ENCODE results near the gene COBLL1. TPM values are rescaled to one million over a fixed set of nuclear protein-coding genes. Genes with fewer than 3 reads are reported as not detected.

COBLL1 gene
- total RNA-seq, 1 donor from 2014 or later: 13.3 TPM

GRCh38 chr2:164773091-164773490 lies 68.5 kb downstream of the COBLL1 start:
- intact Hi-C loops (cut with DNase I): no loop called here
- Histone ChIP-seq H3K4me3 (no peak overlapping the region), H3K36me3 (no peaks in the 10 kb centered on the region), H3K9me3 (no peaks in the 10 kb centered on the region), H3K4me1 (peaks cover 0 to 4% of the 10 kb centered on the region in 2 donors), H3K27me3 (no peaks in the 10 kb centered on the region), H3K27ac (no peak overlapping the region)
- no peak for TF ChIP-seq CTCF (IDR thresholded peaks at IDR 0.05)
- no peak for DNase-seq (ENCODE audit: low spot score in 2 of 2)

GRCh38 chr2:164771897-164772296 lies 69.7 kb downstream of the COBLL1 start:
- Histone ChIP-seq H3K36me3 (no peaks in the 10 kb centered on the region), H3K27ac (no peak overlapping the region), H3K9me3 (no peaks in the 10 kb centered on the region), H3K4me3 (no peak overlapping the region), H3K27me3 (no peaks in the 10 kb centered on the region), H3K4me1 (no peaks in the 10 kb centered on the region)
- intact Hi-C loops (cut with DNase I): no loop called here
- TF ChIP-seq CTCF (IDR thresholded peaks at IDR 0.05): no peak
- no peak for DNase-seq (ENCODE audit: low spot score in 2 of 2)

- Histone ChIP-seq H3K9me3 (no peaks in the 10 kb centered on the region), H3K4me3 (no peak overlapping the region), H3K36me3 (no peaks in the 10 kb centered on the region), H3K27me3 (no peaks in the 10 kb centered on the region), H3K4me1 (no peaks in the 10 kb centered on the region), H3K27ac (no peak overlapping the region)
- intact Hi-C loops (cut with DNase I): no loop called here
- no peak for DNase-seq (ENCODE audit: low spot score in 2 of 2)
- no peak for TF ChIP-seq CTCF (IDR thresholded peaks at IDR 0.05)
Observed at GRCh38 chr2:164770421-164770916, 71.2 kb downstream of the COBLL1 start.

GRCh38 chr2:164766954-164767320 lies 74.7 kb downstream of the COBLL1 start:
- Histone ChIP-seq H3K9me3 (no peaks in the 10 kb centered on the region), H3K27ac (no peak overlapping the region), H3K27me3 (no peaks in the 10 kb centered on the region), H3K36me3 (no peaks in the 10 kb centered on the region), H3K4me3 (no peak overlapping the region), H3K4me1 (no peaks in the 10 kb centered on the region)
- intact Hi-C loops (cut with DNase I): no loop called here
- no peak for DNase-seq (ENCODE audit: low spot score in 2 of 2)
- TF ChIP-seq CTCF (IDR thresholded peaks at IDR 0.05): no peak

- Histone ChIP-seq H3K36me3 (no peaks in the 10 kb centered on the region), H3K27me3 (no peaks in the 10 kb centered on the region), H3K9me3 (no peaks in the 10 kb centered on the region), H3K4me1 (no peaks in the 10 kb centered on the region), H3K27ac (no peak overlapping the region), H3K4me3 (no peak overlapping the region)
- TF ChIP-seq CTCF (IDR thresholded peaks at IDR 0.05): no peak
- no peak for DNase-seq (ENCODE audit: low spot score in 2 of 2)
- intact Hi-C loops (cut with DNase I): no loop called here
Observed at GRCh38 chr2:164766216-164766953, 75.2 kb downstream of the COBLL1 start.
